H1 (cell line): Measurements from ENCODE around the gene RBSN. TPM values are rescaled to one million over a fixed set of nuclear protein-coding genes. Genes with fewer than 3 reads are reported as not detected.

Experiments used
- CTCF ChIA-PET: fragments of 300-600 bp; sonication (Branson Sonifier 250); formaldehyde crosslinking; loops from one replicate; lab custom pipeline; 2021; ENCODE audit not compliant: partially characterized antibody; lab: Charles Lee
- POLR2A ChIA-PET: fragments of 300-600 bp; sonication (Branson Sonifier 250); formaldehyde crosslinking; loops from one replicate; lab custom pipeline; 2021; ENCODE audit warnings: inconsistent platforms; ENCODE audit not compliant: partially characterized antibody; lab: Charles Lee
- DNase-seq, 2 experiments: peaks; one replicate each; pipeline versions ENCODE4 v3.0.0 to v3.0.0-alpha.2; 2010 to 2022; ENCODE audit warnings: low spot score in 2 of 2, low read depth in 1 of 2, mixed read lengths in 1 of 2
- FAIRE-seq: peaks from 2 replicates; lab custom pipeline; 2011; peaks lifted over from hg19 to GRCh38; lab: Jason Lieb, UNC
- H2AFZ ChIP-seq: 2 replicates; pipeline ENCODE4 v1.8.1; 2012; ENCODE audit warnings: low read length, inconsistent platforms
- H2AK5ac ChIP-seq: 2 replicates; pipeline ENCODE4 v1.6.1; 2013; ENCODE audit warnings: low read depth, low read length
- H2BK120ac ChIP-seq: replicated peaks from 2 replicates; pipeline ENCODE3; 2013; ENCODE audit warnings: low read depth, low read length, inconsistent platforms
- H2BK12ac ChIP-seq: 2 replicates; pipeline ENCODE4 v1.6.1; 2013; ENCODE audit warnings: low read depth, low read length
- H2BK15ac ChIP-seq: 2 replicates; pipeline ENCODE4 v1.6.1; 2013; ENCODE audit warnings: low read length
- H2BK20ac ChIP-seq: 2 replicates; pipeline ENCODE4 v1.6.1; 2013; ENCODE audit warnings: low read length
- H2BK5ac ChIP-seq: 2 replicates; pipeline ENCODE4 v1.6.1; 2013; ENCODE audit warnings: low read depth, low read length
- H3K14ac ChIP-seq: 2 replicates; pipeline ENCODE4 v1.6.1; 2013; ENCODE audit warnings: inconsistent platforms; ENCODE audit not compliant: insufficient read length
- H3K18ac ChIP-seq: 2 replicates; pipeline ENCODE4 v1.6.1; 2013; ENCODE audit warnings: low read length; ENCODE audit errors: extremely low read depth
- H3K23ac ChIP-seq: 2 replicates; pipeline ENCODE4 v1.6.1; 2013; ENCODE audit warnings: inconsistent platforms; ENCODE audit not compliant: insufficient read length
- H3K23me2 ChIP-seq: 2 replicates; pipeline ENCODE4 v1.6.1; 2013; ENCODE audit warnings: low read depth, low read length
- H3K27ac ChIP-seq: 2 replicates; pipeline ENCODE4 v1.6.1; 2011; ENCODE audit warnings: low read depth, low read length, inconsistent platforms
- H3K27me3 ChIP-seq, 4 experiments: replicated peaks in 1 of 4; 1 replicate in 1 of 4; 2 replicates in 3 of 4; pipeline versions ENCODE4 v1.6.1 to v1.8.1; 2011 to 2013; ENCODE audit warnings: low read length in 3 of 4, mild to moderate bottlenecking in 3 of 4, inconsistent platforms in 2 of 4, mixed read lengths in 2 of 4, moderate library complexity in 1 of 4; ENCODE audit not compliant: control insufficient read depth in 3 of 4, insufficient read depth in 3 of 4; ENCODE audit errors: extremely low read depth in 1 of 4
- H3K36me3 ChIP-seq, 4 experiments: 2 replicates each; pipeline versions ENCODE4 v1.6.1 to v1.8.1; 2011 to 2013; ENCODE audit warnings: mild to moderate bottlenecking in 4 of 4, low read length in 3 of 4, moderate library complexity in 2 of 4, control low read depth in 1 of 4, inconsistent platforms in 1 of 4; ENCODE audit not compliant: insufficient read depth in 4 of 4, control insufficient read depth in 2 of 4
- H3K4ac ChIP-seq: replicated peaks from 2 replicates; pipeline ENCODE3; 2013; ENCODE audit warnings: low read length, low read depth, mixed read lengths, inconsistent platforms; ENCODE audit not compliant: insufficient read length
- H3K4me1 ChIP-seq, 4 experiments: replicated peaks in 1 of 4; 1 replicate in 1 of 4; 2 replicates in 3 of 4; pipeline versions ENCODE4 v1.6.1 to v1.8.1; 2011 to 2013; ENCODE audit warnings: low read length in 3 of 4, inconsistent platforms in 2 of 4, mixed read lengths in 1 of 4; ENCODE audit not compliant: insufficient read depth in 4 of 4, control insufficient read depth in 3 of 4
- H3K4me2 ChIP-seq, 2 experiments: 2 replicates each; pipeline versions ENCODE4 v1.6.1 to v1.8.1; 2011 to 2013; ENCODE audit warnings: low read depth in 2 of 2, low read length in 2 of 2, control low read depth in 1 of 2, inconsistent platforms in 1 of 2, mild to moderate bottlenecking in 1 of 2; ENCODE audit not compliant: insufficient read depth in 1 of 2
- H3K4me3 ChIP-seq, 4 experiments: fragments of 200-600, 300-600 bp in 1 of 4; sonication (generic), shearing (Covaris generic), sonication (Bioruptor Twin) in 1 of 4; 2 replicates each; pipeline versions ENCODE4 v1.5.1 to v1.8.1; 2011 to 2016; ENCODE audit warnings: low read length in 4 of 4, low read depth in 3 of 4, control low read depth in 2 of 4, inconsistent platforms in 2 of 4, mild to moderate bottlenecking in 2 of 4, mixed read lengths in 1 of 4, moderate library complexity in 1 of 4; ENCODE audit not compliant: insufficient read depth in 2 of 4; ENCODE audit errors: extremely low read depth in 1 of 4
- H3K56ac ChIP-seq: replicated peaks from 2 replicates; pipeline ENCODE3; 2013; ENCODE audit warnings: low read depth, mild to moderate bottlenecking, mixed read lengths, low read length, inconsistent platforms; ENCODE audit not compliant: insufficient read length
- H3K79me1 ChIP-seq: 2 replicates; pipeline ENCODE4 v1.6.1; 2013; ENCODE audit warnings: low read depth, low read length, control low read depth
- H3K79me2 ChIP-seq, 2 experiments: 2 replicates each; pipeline versions ENCODE4 v1.6.1 to v1.8.1; 2012 to 2013; ENCODE audit warnings: low read length in 2 of 2, mild to moderate bottlenecking in 2 of 2, inconsistent platforms in 1 of 2; ENCODE audit not compliant: insufficient read depth in 2 of 2, control insufficient read depth in 1 of 2
- H3K9ac ChIP-seq, 4 experiments: replicated peaks in 1 of 4; 1 replicate in 1 of 4; 2 replicates in 3 of 4; pipeline versions ENCODE4 v1.6.1 to v1.8.1; 2011 to 2013; ENCODE audit warnings: low read depth in 3 of 4, low read length in 3 of 4, control low read depth in 2 of 4, mild to moderate bottlenecking in 2 of 4, moderate library complexity in 2 of 4, inconsistent platforms in 1 of 4; ENCODE audit errors: extremely low read depth in 1 of 4
- H3K9me3 ChIP-seq, 2 experiments: 2 replicates each; pipeline versions ENCODE4 v1.6.1 to v1.8.1; 2012 to 2013; ENCODE audit warnings: mild to moderate bottlenecking in 2 of 2, moderate library complexity in 2 of 2, control low read depth in 1 of 2, inconsistent platforms in 1 of 2, low read depth in 1 of 2, low read length in 1 of 2, mixed read lengths in 1 of 2; ENCODE audit not compliant: insufficient read depth in 2 of 2
- H4K20me1 ChIP-seq, 2 experiments: replicated peaks in 1 of 2; 2 replicates each; pipeline versions ENCODE3 to v1.8.1; 2011 to 2013; ENCODE audit warnings: inconsistent platforms in 2 of 2, low read length in 2 of 2, mild to moderate bottlenecking in 1 of 2; ENCODE audit not compliant: insufficient read depth in 2 of 2, control insufficient read depth in 1 of 2
- H4K5ac ChIP-seq: 2 replicates; pipeline ENCODE4 v1.6.1; 2013; ENCODE audit warnings: low read length, low read depth, mixed read lengths, inconsistent platforms; ENCODE audit not compliant: insufficient read length
- H4K8ac ChIP-seq: 2 replicates; pipeline ENCODE4 v1.8.0; 2013; ENCODE audit warnings: mild to moderate bottlenecking, moderate library complexity, low read length, inconsistent platforms; ENCODE audit not compliant: insufficient read depth; ENCODE audit errors: extremely low read depth
- H4K91ac ChIP-seq: replicated peaks from 2 replicates; pipeline ENCODE3; 2013; ENCODE audit warnings: low read length, mixed read lengths, inconsistent platforms; ENCODE audit not compliant: insufficient read length
- CBX8 ChIP-seq: fragments of 300-800, 300-1000 bp; sonication (generic); IDR thresholded peaks from 2 replicates; pipeline ENCODE4 v1.7.1; 2016; ENCODE audit warnings: low read depth, low read length, borderline replicate concordance
- GABPA ChIP-seq: IDR thresholded peaks from 2 replicates; pipeline ENCODE4 v1.6.1; 2011; ENCODE audit warnings: mild to moderate bottlenecking, low read length, moderate library complexity, borderline replicate concordance; ENCODE audit not compliant: insufficient read depth
- MAFK ChIP-seq: IDR thresholded peaks from 2 replicates; pipeline ENCODE4 v1.6.1; 2012; ENCODE audit warnings: low read depth, mild to moderate bottlenecking, improper control_type of control experiment, low read length
- RAD21 ChIP-seq, 2 experiments: IDR thresholded peaks in 1 of 2; conservative IDR thresholded peaks in 1 of 2; 2 replicates each; pipeline ENCODE4 v1.6.1; 2011; ENCODE audit warnings: low read depth in 2 of 2, low read length in 2 of 2, improper control_type of control experiment in 1 of 2, inconsistent platforms in 1 of 2, mild to moderate bottlenecking in 1 of 2, moderate library complexity in 1 of 2
- RXRA ChIP-seq: IDR thresholded peaks from 2 replicates; pipeline ENCODE4 v1.6.1; 2011; ENCODE audit warnings: low read depth, mild to moderate bottlenecking, low read length, moderate library complexity; ENCODE audit not compliant: insufficient read depth
- SIN3A ChIP-seq, 2 experiments: IDR thresholded peaks in 1 of 2; conservative IDR thresholded peaks in 1 of 2; 2 replicates each; pipeline ENCODE4 v1.6.1; 2011 to 2012; ENCODE audit warnings: low read length in 2 of 2, improper control_type of control experiment in 1 of 2, low read depth in 1 of 2, mild to moderate bottlenecking in 1 of 2
- SP1 ChIP-seq: IDR thresholded peaks from 2 replicates; pipeline ENCODE4 v1.6.1; 2011; ENCODE audit warnings: low read depth, low read length
- SRF ChIP-seq: IDR thresholded peaks from 2 replicates; pipeline ENCODE4 v1.6.1; 2011; ENCODE audit warnings: mild to moderate bottlenecking, low read depth, low read length, moderate library complexity
- WGBS, 2 experiments: shearing (Covaris generic) in 1 of 2; methylation state at CpG; one replicate each; pipeline versions ENCODE4 v1.1.6 to v1.1.7; 2013 to 2015; ENCODE audit warnings: low lambda C conversion rate in 2 of 2, mixed read lengths in 2 of 2, inconsistent platforms in 1 of 2, low coverage in 1 of 2, missing lambda C conversion rate in 1 of 2; ENCODE audit not compliant: insufficient replicate concordance in 2 of 2, insufficient coverage in 1 of 2, insufficient read length in 1 of 2; ENCODE audit errors: extremely low coverage in 1 of 2, missing lambda C conversion rate in 1 of 2; 5-methylcytosine and 5-hydroxymethylcytosine counted together
- polyA plus RNA-seq, 7 experiments: library from polyadenylated mRNA; depleted of rRNA in 3 of 7; stranded (reverse) in 5 of 7; unstranded in 2 of 7; fragments of >200 nt in 5 of 7; fragments of 200-250 nt in 2 of 7; gene quantifications; 1 replicate in 5 of 7; 2 replicates in 1 of 7; 4 replicates in 1 of 7; pipeline versions ENCODE4 v1.2.1 to v1.2.3, GENCODE V29; 2011 to 2013; ENCODE audit warnings: missing spikeins in 2 of 7, mixed read lengths in 2 of 7
- total RNA-seq: library from RNA; stranded (reverse); fragmentation: NEBNext Ultra II Directional; extraction: Animal tissue kit (Norgen Biotek cat#: 25700); gene quantifications from 2 replicates; pipeline ENCODE4 v1.2.1, GENCODE V29; 2021
- TF ChIP-seq, protein P1 (sequence below): IDR thresholded peaks from 2 replicates; pipeline ENCODE4 v1.6.1; 2012; ENCODE audit warnings: inconsistent platforms

RBSN gene
- total and polyA plus RNA-seq, 2 of the 8 experiments (the other 6 are each of a cell fraction or from before 2014, with no cell fraction given): 5.9 to 20.0 TPM

DNA sequence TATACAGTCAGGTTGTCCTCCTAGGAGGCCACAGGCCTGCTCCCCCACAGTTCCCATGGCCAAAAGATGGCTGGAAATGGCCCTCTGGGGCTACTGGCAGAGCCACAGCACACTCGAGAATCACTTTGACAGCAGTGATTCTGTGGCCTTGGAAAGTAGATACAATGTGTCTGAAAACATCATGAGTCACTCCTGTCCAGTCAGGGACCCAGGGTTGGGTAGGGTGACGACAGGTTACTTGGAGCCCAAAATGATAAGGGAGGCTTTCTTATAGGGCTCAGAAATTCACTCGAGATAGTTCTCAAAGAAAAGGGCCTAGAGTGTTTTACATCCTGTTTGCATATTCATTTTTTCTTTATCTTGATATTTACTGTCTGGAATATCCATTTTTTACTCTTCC lies 58.1 kb downstream of the RBSN start:
- no peak overlapping the region for H2BK120ac ChIP-seq
- WGBS, 2 experiments: 87% methylated on average over 3 of the region's 3 CpGs; no CpG with 5 or more reads in 1 of the 2 experiments
- no peak for DNase-seq
- H3K4ac ChIP-seq: no peak overlapping the region
- no peak overlapping the region for H3K4me2 ChIP-seq
- H2BK15ac ChIP-seq: no peak overlapping the region
- peaks cover 2 to 6% of the 10 kb centered on the region in 2 experiments for H4K20me1 ChIP-seq
- no peaks in the 10 kb centered on the region for H3K79me2 ChIP-seq
- no peaks in the 10 kb centered on the region for H3K27me3 ChIP-seq
- H3K4me3 ChIP-seq: no peak overlapping the region
- no peak overlapping the region for H3K18ac ChIP-seq
- H3K79me1 ChIP-seq: no peaks in the 10 kb centered on the region
- H3K36me3 ChIP-seq: peaks cover 39 to 89% (median 71%) of the 10 kb centered on the region in 4 experiments
- TF ChIP-seq RXRA (no peak), RAD21 (IDR thresholded peaks at IDR 0.05 in 1 of 2, conservative IDR thresholded peaks at IDR 0.05 in 1 of 2; ENCODE audit: low read depth in 2 of 2, low read length in 2 of 2) (no peak), MAFK (no peak), SP1 (no peak), GABPA (no peak), SIN3A (conservative IDR thresholded peaks at IDR 0.05 in 1 of 2, IDR thresholded peaks at IDR 0.05 in 1 of 2; ENCODE audit: low read depth in 1 of 2, low read length in 2 of 2) (no peak), SRF (no peak), CBX8 (no peak)
- TF ChIP-seq, protein P1, sequence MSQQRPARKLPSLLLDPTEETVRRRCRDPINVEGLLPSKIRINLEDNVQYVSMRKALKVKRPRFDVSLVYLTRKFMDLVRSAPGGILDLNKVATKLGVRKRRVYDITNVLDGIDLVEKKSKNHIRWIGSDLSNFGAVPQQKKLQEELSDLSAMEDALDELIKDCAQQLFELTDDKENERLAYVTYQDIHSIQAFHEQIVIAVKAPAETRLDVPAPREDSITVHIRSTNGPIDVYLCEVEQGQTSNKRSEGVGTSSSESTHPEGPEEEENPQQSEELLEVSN: no peak
- H3K23me2 ChIP-seq: no peaks in the 10 kb centered on the region
- H3K27ac ChIP-seq: no peak overlapping the region
- no peak overlapping the region for H3K14ac ChIP-seq
- H2BK12ac ChIP-seq: no peak overlapping the region
- no peaks in the 10 kb centered on the region for H3K9me3 ChIP-seq
- H2BK20ac ChIP-seq: no peak overlapping the region
- no peak overlapping the region for H3K56ac ChIP-seq
- H4K8ac ChIP-seq: no peak overlapping the region
- no peak overlapping the region for H2AFZ ChIP-seq
- H2BK5ac ChIP-seq: no peak overlapping the region
- FAIRE-seq: no peak
- H3K23ac ChIP-seq: no peak overlapping the region
- no peak overlapping the region for H2AK5ac ChIP-seq
- ChIA-PET CTCF (no interaction called here), POLR2A (no interaction called here)
- no peak overlapping the region for H4K5ac ChIP-seq
- no peak overlapping the region for H3K9ac ChIP-seq
- no peak overlapping the region for H4K91ac ChIP-seq
- H3K4me1 ChIP-seq: no peaks in the 10 kb centered on the region
